ENCODE results near the gene ABCA8. TPM values are rescaled to one million over a fixed set of nuclear protein-coding genes. Genes with fewer than 3 reads are reported as not detected.

ABCA8 gene, protein sequence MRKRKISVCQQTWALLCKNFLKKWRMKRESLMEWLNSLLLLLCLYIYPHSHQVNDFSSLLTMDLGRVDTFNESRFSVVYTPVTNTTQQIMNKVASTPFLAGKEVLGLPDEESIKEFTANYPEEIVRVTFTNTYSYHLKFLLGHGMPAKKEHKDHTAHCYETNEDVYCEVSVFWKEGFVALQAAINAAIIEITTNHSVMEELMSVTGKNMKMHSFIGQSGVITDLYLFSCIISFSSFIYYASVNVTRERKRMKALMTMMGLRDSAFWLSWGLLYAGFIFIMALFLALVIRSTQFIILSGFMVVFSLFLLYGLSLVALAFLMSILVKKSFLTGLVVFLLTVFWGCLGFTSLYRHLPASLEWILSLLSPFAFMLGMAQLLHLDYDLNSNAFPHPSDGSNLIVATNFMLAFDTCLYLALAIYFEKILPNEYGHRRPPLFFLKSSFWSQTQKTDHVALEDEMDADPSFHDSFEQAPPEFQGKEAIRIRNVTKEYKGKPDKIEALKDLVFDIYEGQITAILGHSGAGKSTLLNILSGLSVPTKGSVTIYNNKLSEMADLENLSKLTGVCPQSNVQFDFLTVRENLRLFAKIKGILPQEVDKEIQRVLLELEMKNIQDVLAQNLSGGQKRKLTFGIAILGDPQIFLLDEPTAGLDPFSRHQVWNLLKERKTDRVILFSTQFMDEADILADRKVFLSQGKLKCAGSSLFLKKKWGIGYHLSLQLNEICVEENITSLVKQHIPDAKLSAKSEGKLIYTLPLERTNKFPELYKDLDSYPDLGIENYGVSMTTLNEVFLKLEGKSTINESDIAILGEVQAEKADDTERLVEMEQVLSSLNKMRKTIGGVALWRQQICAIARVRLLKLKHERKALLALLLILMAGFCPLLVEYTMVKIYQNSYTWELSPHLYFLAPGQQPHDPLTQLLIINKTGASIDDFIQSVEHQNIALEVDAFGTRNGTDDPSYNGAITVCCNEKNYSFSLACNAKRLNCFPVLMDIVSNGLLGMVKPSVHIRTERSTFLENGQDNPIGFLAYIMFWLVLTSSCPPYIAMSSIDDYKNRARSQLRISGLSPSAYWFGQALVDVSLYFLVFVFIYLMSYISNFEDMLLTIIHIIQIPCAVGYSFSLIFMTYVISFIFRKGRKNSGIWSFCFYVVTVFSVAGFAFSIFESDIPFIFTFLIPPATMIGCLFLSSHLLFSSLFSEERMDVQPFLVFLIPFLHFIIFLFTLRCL (N-terminal part only)
- 0.20 to 0.73 TPM (median 0.61 TPM) in 5 replicates for total RNA-seq (2022; extraction: Qiagen RNA extraction)

GRCh38 chr17:68955181-68955841 lies at the start of gene ABCA8:
Gene ABCA8, minus strand, starts transcription at chr17:68955392. Its CDS starts 13,358 bp downstream, at chr17:68942034.

Other genes starting within 250 kb of the ABCA8 start
- gene ABCA9, start 105.5 kb upstream of the ABCA8 start, total RNA-seq (2022; extraction: Qiagen RNA extraction) = 0.01 to 0.02 TPM in 2 of 5 replicates, not detected in the others
- 0.02 to 0.10 TPM (median 0.03 TPM) in 4 of 5 replicates, not detected in the other for gene ABCA6, start 186.5 kb upstream of the ABCA8 start, total RNA-seq (2022; extraction: Qiagen RNA extraction)